LNCaP clone FGC (cell line): ENCODE data around the gene ZNF423.

ENCODE experiments used
- DNase-seq: peaks from one replicate; pipeline ENCODE4 v3.0.0-alpha.2; 2011; ENCODE audit warnings: low read depth
- H3K4me3 ChIP-seq: 2 replicates; pipeline ENCODE4 v1.5.1; 2011; ENCODE audit warnings: mild to moderate bottlenecking, low read depth, low read length, control low read depth
- CTCF ChIP-seq: IDR thresholded peaks from 2 replicates; pipeline ENCODE4 v1.5.1; 2012; ENCODE audit warnings: mild to moderate bottlenecking; ENCODE audit not compliant: control insufficient read depth, insufficient read depth; ENCODE audit errors: extremely low read depth

The ZNF423 gene

GRCh38 chr16:49453021-49453420, 402.9 kb downstream of the ZNF423 start:
- no peak overlapping the region for H3K4me3 ChIP-seq
- DNase-seq, result no peak
- TF ChIP-seq CTCF, result no peak

GRCh38 chr16:49452578-49452977, 403.3 kb downstream of the ZNF423 start:
- no peak for TF ChIP-seq CTCF
- no peak for DNase-seq

GRCh38 chr16:49452108-49452507, 403.8 kb downstream of the ZNF423 start:
- no peak for DNase-seq
- no peak for TF ChIP-seq CTCF
- no peak overlapping the region for H3K4me3 ChIP-seq

More at GRCh38 chr16:49452578-49452977, 403.3 kb downstream of the ZNF423 start:
- no peak overlapping the region for H3K4me3 ChIP-seq

GRCh38 chr16:49446805-49447204, 409.1 kb downstream of the ZNF423 start:
- no peak for DNase-seq
- TF ChIP-seq CTCF, result no peak
- no peak overlapping the region for H3K4me3 ChIP-seq

- no peak for DNase-seq
- no peak overlapping the region for H3K4me3 ChIP-seq
- no peak for TF ChIP-seq CTCF
Observed at GRCh38 chr16:49443576-49443975, 412.3 kb downstream of the ZNF423 start.

GRCh38 chr16:49442805-49443204, 413.1 kb downstream of the ZNF423 start:
- TF ChIP-seq CTCF, result no peak
- no peak for DNase-seq
- no peak overlapping the region for H3K4me3 ChIP-seq

GRCh38 chr16:49441366-49441780, 414.5 kb downstream of the ZNF423 start:
- H3K4me3 ChIP-seq, result no peak overlapping the region

More at GRCh38 chr16:49441366-49441780, 414.5 kb downstream of the ZNF423 start:
- peak; percentile 27 for TF ChIP-seq CTCF
- DNase-seq, result no peak
